GM18867 (cell line): ENCODE measurements around the gene GBP2.

Experiments used
- ATAC-seq: cut with Tn5 transposase; IDR thresholded peaks from one replicate; pipeline ENCODE4 v1.9.1; 2021; ENCODE audit warnings: mild to moderate bottlenecking, moderate library complexity; ENCODE audit not compliant: unreplicated experiment

The GBP2 gene, protein sequence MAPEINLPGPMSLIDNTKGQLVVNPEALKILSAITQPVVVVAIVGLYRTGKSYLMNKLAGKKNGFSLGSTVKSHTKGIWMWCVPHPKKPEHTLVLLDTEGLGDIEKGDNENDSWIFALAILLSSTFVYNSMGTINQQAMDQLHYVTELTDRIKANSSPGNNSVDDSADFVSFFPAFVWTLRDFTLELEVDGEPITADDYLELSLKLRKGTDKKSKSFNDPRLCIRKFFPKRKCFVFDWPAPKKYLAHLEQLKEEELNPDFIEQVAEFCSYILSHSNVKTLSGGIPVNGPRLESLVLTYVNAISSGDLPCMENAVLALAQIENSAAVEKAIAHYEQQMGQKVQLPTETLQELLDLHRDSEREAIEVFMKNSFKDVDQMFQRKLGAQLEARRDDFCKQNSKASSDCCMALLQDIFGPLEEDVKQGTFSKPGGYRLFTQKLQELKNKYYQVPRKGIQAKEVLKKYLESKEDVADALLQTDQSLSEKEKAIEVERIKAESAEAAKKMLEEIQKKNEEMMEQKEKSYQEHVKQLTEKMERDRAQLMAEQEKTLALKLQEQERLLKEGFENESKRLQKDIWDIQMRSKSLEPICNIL

DNA sequence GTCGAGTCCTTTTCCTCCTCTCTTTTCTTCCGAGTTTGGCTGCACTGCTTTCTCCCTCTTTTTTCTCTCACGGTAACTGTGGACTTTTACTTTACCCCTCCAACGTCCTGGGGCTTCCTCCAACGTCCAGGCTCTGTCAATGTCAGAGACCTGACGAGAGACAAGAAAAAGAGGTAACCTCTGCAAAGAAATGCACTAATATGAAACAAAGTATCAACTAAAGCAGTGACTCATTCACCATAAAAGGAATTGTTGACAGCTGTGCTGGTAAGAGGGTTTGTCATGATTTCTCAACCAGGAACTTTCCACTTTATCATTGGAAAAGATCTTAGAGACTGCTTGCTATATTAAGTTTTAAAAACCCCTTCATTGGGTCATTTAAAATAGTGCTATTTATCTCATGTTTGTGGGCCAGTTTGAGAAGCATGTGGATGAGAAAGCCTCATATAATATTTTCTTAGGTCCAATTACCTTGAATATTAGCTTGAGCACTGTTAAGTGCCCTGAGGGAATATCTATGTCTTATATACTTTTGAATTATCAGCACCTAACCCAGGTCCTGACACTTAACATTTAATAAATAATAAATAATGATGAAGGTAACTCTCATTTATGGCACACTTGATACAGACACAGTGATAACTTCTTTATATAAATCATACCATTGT, at the start of gene GBP2:
Gene GBP2, minus strand, starts transcription at position 202 of the 668 bp plus-strand sequence. CDS start 4,148 bp downstream, outside the sequence.
- ATAC-seq = peak; percentile 77

- ATAC-seq = no peak
Observed at GRCh38 chr1:89174491-89174890, 48.6 kb upstream of the GBP2 start.

DNA sequence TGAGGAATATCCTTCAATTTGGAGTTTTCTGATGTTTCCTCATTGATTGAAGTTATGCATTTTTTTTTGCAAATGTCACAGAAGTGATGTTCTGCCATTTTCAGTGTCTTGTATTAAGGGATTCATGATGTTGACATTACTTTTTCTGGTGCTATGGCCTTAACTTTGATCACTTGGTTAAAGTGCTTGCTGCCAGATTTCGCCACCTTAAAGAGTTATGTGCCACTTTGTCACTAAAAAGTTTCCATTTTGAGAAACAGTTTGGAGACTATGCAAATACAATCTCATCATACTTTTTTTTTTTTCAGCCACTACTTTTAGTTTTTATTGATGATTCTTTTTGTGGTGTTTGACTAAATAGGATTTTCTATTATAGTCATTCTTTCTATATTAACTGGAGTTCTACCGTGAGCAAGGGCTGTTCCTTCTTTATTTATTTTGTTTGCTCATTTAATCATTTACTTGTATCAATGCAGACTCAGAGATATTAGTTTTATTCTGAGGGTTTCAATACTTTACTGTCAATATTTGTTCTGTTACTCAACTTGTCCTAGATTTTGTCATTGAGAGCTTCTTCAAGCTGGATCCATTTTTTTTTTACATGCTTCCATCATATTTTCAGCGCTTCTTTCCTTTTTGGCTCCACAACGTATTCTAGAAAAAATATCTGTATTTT, 46.7 kb upstream of the GBP2 start:
- ATAC-seq = no peak

DNA sequence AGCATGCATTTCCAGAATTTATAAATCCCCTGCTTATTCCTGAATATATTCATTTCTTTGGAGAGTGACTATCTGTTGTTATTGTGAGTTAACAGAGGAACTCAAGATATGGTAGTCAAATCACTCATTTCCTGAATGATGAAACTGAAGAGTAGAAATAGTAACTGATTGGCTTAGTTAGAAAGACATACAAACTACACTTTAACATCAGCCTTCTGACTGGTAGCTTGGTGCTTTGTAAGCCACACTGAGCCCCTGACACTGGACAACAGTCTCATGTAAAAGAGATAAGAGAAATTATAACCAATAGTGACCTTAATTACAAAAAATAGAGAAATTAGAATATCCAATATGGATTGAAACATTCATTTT, 45.1 kb upstream of the GBP2 start:
- ATAC-seq = peak; percentile 41

GRCh38 chr1:89170170-89171066, 44.5 kb upstream of the GBP2 start:
- ATAC-seq = no peak

- ATAC-seq = no peak
Observed at GRCh38 chr1:89169166-89169565, 43.3 kb upstream of the GBP2 start.

DNA sequence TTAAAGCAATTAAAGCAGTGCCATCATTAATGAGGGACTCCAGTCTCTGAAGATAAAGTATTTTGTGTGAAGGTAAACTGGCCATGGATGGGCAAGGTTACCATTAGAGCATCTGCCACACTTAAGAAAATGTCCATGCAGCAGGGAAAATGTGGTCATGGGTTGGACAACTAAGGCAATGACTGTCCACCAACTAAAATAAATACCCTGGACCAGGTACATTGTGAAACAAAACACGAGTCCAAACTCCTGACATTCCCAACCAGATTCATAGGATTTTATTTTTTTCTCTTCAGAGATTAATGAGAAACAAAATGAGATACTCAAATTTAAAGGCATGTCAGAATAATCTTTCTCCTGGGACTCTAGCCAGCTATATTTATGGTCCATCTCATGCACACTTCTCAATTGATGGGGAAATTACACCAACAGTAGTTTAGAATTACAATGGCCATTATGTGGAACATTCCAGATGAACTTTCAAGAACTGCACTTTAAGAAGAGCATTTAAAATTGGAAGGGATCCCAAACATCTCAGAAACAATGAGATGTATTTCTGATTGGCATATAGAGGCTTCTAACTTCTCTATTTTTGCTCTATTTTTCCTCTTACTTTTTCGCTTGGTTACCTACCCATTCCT, 41.8 kb upstream of the GBP2 start:
- ATAC-seq = no peak

DNA sequence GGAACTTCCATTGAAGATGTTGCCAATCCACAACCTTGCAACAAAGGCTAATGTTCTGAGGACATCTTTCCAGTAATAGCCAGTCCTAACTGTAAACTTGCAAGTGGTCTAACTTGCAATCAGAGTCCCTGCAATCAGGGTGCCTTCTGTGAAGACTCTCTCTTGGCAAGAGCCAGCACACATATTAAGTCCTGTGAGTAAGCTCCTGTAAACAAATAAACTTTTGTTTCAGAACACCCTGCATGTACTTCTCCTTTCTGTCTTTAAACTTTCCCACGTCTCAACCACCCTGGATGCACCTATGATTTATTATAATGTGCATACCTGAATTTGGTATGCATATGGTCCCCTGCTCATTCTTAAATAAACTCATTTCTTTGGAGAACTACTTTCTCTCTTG, 40.8 kb upstream of the GBP2 start:
- ATAC-seq = no peak

GRCh38 chr1:89165811-89166210, 39.9 kb upstream of the GBP2 start:
- no peak for ATAC-seq

DNA sequence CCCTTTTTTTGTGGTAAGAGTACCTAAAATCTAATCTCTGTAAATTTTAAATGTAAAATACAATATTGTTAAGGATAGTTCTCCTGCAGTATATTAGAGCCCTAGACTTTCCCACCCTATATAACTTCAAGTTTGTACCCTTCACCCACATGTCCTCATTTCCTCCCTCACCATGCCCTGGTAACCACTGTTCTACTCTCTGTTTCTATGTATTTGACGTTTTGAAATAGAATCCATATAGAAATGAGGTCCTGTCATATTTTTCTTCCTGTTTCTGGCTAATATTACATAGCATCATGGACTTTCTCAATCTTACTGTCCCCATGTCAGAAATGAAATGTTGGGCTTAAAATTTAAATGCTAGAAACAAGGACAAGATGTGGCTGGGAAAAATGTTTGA, 25.1 kb upstream of the GBP2 start:
- ATAC-seq = no peak

DNA sequence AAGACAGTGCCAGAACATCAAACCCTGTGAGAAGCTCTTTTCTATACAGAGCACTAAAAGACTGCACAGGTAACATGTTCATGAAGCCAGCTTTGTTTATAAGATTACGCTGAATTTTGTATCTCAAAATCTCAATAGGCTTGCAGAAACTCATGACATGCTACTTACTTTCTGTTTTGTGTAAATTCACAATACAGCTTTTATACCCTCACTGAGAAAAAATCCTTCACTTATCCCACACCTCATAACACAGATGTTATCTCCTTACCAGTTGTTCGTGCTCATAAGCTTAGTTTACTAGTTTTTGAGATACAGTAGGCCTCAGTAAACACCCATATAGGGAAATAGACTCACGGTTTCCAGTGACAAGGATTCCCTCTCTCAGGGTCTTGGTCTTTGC, 24.1 kb upstream of the GBP2 start:
- no peak for ATAC-seq

- ATAC-seq = no peak
Observed at GRCh38 chr1:89149229-89149628, 23.3 kb upstream of the GBP2 start.

DNA sequence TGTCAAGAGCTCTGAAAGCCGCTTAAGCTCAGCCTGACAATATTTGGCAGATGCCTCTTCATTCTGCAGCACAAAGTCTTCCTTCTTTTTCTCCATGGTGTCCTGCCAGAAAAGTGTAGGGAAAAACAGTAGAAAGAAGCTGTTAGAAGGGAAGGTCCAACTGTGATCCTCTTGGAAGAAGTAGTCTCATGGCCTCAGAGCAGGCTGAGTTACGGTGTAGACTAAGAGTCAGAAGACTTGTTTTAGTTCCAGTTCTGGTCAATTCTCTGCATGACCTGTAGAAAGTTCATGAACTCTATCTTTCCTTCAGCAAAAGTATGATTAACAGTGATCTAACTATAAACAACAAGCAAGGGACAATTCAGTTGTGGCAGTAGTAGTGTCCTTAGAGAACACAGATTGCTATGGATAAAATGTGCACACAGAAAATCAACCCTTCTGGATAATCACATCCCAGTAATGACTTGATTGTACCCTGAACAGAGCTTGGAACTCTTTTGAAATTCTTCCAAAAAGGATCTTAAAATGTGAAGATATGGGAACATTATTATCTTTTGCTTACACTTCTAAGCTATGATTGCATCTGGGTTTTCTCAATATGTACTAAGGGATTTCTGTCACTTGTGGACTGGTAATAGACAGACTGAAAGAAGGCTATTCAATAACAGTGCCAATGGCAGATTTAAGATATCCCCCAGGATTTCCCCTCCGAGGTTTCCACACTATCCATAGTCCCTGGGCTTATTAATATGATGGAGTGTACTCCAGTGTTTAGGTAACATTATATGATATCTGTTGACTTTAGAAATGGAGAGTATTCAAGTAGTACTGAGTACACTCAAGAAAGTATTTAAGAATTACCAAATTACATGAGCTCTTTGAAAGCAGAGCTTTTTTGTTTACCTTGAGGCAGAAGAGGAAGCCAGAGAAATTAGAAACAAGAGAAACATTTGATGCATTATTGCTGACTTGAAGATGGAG, 22.1 kb upstream of the GBP2 start:
- no peak for ATAC-seq

DNA sequence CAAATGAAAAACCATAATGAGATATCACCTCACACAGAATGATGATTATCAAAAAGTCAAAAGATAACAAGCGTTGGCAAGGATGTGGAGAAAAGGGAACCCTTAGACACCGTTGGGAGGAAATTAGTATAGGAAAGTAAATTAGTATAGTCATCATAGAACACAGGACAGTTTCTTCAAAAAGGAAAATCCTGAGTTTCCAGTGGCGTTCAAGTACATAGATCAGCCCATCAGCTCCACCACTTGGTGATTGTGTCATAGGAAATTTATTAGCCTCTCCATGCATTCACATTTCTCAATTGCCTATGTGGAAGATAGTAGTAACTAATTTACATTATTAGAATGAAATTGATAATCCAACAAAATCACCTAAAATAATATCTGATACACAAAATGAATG, 20.8 kb upstream of the GBP2 start:
- ATAC-seq = no peak

DNA sequence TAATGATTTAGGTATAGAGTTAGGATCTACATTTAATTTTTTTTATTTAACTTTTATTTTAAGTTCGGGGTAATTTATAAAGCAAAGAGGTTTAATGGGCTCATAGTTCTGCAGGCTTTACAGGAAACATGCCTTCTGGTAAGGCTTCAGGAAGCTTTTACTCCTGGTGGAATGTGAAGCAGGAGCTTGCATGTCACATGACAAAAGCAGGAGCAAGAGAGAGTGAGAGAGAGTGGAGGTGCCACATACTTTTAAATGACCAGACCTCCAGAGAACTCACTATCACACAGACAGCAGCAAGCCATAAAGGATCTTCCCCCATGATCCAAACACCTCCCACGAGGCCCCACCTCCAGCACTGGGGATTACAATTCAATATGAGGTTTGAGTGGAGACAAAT, 17.6 kb upstream of the GBP2 start:
- ATAC-seq = no peak

DNA sequence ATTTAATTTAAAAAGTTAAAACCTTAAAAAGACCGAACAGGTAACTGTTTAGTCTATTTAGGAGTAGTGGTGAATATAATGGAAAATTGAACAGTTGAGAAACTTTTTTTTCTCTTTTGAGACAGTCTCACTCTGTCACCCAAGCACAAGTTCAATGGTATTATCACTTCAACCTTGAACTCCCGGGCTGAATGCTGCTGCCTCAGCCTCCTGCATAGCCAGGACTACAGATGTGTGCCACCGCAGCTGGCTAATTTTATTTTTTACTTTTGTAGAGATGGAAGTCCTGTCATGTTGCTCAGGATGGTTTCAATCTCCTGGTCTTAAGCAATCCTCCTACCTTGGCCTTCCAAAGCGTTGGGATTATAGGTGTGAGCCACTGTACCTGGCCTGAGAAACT, 16.2 kb upstream of the GBP2 start:
- no peak for ATAC-seq

DNA sequence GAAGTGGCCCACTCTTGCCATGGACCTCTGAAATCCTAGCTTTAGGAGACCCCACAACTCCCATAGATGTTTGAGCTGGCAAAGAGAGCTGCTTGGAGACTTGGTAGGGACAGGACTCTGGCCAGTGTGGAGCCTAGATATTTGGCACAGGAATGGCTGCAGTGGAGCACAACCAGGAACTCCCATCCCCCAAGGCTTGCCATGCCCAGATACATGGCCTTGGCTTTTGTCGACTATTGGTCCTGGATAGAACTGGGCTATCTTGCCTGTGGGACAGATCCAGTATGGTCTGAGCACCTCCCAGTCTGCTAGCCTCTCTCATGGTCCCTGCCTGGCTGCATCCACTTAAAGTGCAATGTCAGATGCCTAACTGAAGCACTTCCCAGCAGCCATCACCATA, 7.8 kb upstream of the GBP2 start:
- no peak for ATAC-seq

- ATAC-seq = no peak
Observed at GRCh38 chr1:89130716-89131115, 4.8 kb upstream of the GBP2 start.

DNA sequence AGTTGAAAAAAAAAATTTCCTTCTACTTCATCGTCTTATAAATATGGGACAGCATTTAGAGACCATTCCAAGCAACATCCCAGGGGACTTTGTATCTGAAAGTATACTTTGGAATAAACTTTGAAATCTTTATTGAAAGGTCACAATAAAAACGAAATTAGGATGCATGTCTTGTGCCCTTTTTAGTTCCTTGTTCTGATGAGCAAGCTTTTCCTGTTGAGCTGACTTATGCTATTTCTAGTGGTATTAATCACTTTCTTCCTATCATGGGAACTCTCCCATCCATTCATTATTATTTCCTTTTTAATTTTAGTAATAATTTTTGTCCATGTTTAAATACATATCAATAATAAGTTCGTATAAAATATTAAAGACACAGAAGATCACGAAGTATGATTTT, 4.0 kb upstream of the GBP2 start:
- no peak for ATAC-seq
